ENCODE results near the gene TLN1.
A peak's percentile ranks its signal among the peaks of the same experiment; 100 is the strongest.

The TLN1 gene

DNA sequence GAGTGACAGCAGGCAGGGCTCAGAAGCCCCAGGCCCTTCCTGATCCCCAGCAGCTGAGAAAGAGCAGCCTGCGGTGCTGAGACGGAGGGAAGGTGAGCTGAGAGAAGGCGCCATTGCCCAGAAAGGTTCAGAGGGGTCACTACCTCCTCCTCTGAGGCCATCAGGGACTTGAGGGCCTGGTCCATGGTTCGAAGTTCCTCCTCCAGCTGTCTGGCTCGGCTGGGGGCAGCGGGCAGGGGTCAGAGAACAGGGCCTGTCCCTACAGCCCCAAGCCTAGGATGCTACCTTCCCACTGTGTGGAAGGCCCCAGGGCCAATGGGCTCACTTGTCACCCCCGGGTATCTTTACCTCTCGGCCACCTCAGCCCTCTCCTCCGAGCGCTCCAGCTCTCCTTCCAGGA is 47.1 kb downstream of the TLN1 start:
- DNase-seq (ENCODE audit: low read depth): no peak

DNA sequence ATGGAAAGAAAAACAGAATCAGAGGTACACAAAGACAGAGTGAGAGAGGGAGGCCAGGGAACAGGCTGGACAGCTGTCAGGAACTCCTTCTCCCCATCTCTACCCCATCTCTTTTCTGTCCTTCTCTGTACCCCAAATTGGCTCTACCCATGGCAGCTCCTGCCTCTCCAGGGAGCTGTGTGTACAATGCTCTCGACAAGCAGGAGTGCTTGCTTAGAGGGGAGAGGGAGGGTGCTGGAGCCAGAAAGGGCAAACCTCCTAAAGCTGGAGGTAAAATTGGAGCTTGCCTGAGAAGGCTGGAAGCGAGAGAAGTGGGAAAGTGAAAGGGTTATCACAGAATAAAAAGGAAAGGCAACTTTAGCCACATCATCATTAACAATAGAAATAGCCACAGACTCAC is 48.7 kb downstream of the TLN1 start:
- no peak for DNase-seq (ENCODE audit: low read depth)

DNA sequence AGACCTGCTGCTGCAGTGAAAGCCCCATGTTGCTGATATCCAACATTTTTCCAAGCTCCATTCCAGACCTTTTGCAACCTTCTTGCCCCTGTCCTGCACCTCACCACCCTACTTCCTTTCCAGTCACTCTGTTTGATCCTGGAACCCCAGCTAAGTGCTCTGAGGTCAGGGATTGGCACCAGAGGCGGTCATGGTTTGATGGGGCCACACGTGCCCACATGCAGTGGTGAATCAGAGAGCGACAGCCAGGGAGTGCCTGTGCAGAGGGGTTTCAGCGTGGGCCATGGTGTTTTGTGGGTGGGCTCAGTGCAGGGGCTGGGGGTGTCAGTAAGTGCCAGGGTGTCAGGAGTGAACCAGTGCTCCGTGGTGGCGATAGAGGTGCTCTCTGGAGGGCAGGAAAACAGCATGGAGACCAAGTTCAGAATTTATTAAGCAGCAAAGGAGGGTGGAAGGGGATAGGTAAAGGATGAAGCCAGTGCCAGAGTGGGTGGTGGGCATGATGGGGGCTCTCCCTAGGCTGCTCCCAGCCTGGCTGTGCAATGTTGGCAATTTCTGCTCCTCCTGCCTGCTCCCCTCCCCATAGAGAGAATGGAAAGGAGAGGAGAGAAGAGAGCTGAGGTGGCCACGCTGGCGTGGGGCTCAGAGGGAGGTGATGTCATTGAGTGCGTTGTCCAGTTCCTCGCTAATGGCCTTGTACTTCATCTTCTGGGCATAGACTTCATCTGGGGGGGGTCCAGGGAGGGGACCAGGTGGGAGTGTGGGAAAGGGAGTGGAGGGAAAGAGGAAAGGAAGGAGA is 49.3 kb downstream of the TLN1 start:
- DNase-seq (ENCODE audit: low read depth): no peak

DNA sequence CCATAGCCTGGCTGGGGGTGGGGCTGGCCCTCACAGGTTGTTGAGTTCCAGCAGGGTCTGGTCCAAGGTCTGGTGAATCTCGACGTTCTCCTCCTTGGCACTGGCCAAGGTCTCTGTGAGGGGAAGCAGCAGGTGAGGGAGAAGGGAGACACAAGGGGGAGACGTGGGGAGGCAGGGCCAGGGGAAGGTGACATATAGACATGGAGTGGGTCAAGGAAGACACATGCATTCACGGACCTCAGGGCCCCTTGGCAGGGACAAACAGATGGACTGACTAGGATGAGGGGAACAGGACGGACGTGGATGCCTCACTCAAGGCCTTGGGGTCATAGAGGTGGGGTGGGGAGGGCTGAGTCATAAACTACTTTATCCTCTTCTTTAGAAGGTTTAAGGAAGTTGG is 49.9 kb downstream of the TLN1 start:
- DNase-seq (ENCODE audit: low read depth): no peak

DNA sequence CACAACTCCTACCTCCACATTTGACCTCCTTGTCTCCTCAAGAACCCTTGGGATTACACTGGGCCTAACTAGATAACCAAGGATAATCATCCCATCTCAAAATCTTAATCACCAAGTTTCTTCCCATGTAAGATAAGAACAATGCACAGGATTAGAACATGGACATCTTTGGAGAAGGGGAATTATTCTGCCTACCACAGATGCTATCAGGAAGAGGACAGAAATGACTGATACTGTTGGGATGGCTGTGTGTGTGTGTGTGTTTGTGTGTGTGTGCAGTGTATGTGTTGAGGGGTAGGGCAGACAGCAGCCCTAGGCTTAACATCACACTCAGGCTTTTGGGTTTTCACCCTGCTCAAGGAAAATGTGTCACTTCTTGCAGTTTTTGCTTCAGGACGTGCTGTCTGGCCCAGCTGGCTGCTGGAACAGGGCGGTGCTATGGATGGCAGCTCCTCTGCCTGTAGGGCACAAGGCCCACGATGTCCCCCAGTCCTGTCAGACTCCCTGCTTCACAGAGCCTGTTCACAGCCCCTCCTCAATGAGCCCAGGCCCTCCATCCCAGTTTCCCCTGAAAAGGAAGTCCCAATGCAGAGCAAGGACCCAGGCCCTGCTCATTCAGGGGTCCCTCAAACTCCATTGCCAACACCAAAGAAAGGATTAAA is 50.5 kb downstream of the TLN1 start:
- no peak for DNase-seq (ENCODE audit: low read depth)

DNA sequence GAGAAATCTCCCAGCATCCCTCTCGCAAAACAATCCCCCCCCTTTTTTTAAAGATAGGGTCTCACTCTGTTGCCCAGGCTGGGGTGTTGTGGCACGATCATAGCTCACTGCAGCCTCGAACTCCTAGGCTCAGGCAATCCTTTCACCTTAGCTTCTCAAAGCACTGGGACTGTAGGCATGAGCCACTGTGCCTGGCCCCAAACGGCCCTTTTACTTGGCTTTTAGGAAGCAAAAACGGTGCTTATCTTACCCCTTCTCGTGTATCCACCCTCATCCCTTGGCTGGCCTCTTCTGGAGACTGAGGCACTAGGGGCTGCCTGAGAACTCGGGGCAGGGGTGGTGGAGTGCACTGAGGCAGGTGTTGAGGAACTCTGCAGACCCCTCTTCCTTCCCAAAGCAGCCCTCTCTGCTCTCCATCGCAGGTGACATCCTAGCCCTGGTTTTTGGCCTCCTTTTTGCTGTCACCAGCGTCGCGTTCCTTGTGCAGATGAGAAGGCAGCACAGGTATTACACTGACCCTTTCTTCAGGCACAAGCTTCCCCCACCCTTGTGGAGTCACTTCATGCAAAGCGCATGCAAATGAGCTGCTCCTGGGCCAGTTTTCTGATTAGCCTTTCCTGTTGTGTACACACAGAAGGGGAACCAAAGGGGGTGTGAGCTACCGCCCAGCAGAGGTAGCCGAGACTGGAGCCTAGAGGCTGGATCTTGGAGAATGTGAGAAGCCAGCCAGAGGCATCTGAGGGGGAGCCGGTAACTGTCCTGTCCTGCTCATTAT is 51.5 kb downstream of the TLN1 start:
- DNase-seq (ENCODE audit: low read depth): no peak

DNA sequence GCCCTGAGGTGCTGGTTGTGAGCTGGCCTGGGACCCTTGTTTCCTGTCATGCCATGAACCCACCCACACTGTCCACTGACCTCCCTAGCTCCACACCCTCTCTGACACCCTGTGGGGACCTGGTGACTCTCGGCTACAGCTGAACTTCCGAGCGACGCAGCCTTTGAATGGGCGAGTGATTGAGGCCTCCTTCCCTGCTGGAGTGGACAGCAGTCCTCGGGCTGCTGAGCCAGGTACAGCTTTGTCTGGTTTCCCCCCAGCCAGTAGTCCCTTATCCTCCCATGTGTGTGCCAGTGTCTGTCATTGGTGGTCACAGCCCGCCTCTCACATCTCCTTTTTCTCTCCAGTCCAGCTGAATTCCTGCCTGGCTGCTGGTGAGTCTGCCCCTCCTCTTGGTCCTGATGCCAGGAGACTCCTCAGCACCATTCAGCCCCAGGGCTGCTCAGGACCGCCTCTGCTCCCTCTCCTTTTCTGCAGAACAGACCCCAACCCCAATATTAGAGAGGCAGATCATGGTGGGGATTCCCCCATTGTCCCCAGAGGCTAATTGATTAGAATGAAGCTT is 52.1 kb downstream of the TLN1 start:
- DNase-seq (ENCODE audit: low read depth): no peak

DNA sequence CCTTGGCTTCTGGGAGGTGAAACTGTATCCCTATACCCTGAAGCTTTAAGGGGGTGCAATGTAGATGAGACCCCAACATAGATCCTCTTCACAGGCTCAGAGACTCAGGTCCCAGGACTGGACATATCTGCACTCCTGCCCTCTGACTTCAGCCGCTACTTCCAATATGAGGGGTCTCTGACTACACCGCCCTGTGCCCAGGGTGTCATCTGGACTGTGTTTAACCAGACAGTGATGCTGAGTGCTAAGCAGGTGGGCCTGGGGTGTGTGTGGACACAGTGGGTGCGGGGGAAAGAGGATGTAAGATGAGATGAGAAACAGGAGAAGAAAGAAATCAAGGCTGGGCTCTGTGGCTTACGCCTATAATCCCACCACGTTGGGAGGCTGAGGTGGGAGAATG is 52.9 kb downstream of the TLN1 start:
- no peak for DNase-seq (ENCODE audit: low read depth)

DNA sequence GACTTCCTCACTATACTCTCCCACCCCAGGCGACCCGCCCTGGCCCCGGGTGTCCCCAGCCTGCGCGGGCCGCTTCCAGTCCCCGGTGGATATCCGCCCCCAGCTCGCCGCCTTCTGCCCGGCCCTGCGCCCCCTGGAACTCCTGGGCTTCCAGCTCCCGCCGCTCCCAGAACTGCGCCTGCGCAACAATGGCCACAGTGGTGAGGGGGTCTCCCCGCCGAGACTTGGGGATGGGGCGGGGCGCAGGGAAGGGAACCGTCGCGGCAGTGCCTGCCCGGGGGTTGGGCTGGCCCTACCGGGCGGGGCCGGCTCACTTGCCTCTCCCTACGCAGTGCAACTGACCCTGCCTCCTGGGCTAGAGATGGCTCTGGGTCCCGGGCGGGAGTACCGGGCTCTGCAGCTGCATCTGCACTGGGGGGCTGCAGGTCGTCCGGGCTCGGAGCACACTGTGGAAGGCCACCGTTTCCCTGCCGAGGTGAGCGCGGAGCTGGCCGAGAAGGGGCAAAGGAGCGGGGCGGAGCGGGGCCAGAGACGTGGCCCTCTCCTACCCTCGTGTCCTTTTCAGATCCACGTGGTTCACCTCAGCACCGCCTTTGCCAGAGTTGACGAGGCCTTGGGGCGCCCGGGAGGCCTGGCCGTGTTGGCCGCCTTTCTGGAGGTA is 56.1 kb downstream of the TLN1 start:
- no peak for DNase-seq (ENCODE audit: low read depth)

DNA sequence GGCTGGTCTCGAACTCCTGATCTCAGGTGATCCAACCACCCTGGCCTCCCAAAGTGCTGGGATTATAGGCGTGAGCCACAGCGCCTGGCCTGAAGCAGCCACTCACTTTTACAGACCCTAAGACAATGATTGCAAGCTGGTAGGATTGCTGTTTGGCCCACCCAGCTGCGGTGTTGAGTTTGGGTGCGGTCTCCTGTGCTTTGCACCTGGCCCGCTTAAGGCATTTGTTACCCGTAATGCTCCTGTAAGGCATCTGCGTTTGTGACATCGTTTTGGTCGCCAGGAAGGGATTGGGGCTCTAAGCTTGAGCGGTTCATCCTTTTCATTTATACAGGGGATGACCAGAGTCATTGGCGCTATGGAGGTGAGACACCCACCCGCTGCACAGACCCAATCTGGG is 56.8 kb downstream of the TLN1 start:
- DNase-seq (ENCODE audit: low read depth): no peak

DNA sequence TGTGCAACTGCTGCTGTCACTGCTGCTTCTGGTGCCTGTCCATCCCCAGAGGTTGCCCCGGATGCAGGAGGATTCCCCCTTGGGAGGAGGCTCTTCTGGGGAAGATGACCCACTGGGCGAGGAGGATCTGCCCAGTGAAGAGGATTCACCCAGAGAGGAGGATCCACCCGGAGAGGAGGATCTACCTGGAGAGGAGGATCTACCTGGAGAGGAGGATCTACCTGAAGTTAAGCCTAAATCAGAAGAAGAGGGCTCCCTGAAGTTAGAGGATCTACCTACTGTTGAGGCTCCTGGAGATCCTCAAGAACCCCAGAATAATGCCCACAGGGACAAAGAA is 58.0 kb downstream of the TLN1 start:
- DNase-seq (ENCODE audit: low read depth): no peak

DNA sequence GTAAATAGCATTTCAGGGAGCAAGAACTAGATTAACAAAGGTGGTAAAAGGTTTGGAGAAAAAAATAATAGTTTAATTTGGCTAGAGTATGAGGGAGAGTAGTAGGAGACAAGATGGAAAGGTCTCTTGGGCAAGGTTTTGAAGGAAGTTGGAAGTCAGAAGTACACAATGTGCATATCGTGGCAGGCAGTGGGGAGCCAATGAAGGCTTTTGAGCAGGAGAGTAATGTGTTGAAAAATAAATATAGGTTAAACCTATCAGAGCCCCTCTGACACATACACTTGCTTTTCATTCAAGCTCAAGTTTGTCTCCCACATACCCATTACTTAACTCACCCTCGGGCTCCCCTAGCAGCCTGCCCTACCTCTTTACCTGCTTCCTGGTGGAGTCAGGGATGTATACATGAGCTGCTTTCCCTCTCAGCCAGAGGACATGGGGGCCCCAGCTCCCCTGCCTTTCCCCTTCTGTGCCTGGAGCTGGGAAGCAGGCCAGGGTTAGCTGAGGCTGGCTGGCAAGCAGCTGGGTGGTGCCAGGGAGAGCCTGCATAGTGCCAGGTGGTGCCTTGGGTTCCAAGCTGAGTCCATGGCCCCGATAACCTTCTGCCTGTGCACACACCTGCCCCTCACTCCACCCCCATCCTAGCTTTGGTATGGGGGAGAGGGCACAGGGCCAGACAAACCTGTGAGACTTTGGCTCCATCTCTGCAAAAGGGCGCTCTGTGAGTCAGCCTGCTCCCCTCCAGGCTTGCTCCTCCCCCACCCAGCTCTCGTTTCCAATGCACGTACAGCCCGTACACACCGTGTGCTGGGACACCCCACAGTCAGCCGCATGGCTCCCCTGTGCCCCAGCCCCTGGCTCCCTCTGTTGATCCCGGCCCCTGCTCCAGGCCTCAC is 58.6 kb downstream of the TLN1 start, which contains the start of gene CA9:
CA9 (plus strand) TSS at position 797 of the 893 bp plus-strand sequence; CDS start at position 829, 32 bp downstream.
- DNase-seq (ENCODE audit: low read depth): no peak

DNA sequence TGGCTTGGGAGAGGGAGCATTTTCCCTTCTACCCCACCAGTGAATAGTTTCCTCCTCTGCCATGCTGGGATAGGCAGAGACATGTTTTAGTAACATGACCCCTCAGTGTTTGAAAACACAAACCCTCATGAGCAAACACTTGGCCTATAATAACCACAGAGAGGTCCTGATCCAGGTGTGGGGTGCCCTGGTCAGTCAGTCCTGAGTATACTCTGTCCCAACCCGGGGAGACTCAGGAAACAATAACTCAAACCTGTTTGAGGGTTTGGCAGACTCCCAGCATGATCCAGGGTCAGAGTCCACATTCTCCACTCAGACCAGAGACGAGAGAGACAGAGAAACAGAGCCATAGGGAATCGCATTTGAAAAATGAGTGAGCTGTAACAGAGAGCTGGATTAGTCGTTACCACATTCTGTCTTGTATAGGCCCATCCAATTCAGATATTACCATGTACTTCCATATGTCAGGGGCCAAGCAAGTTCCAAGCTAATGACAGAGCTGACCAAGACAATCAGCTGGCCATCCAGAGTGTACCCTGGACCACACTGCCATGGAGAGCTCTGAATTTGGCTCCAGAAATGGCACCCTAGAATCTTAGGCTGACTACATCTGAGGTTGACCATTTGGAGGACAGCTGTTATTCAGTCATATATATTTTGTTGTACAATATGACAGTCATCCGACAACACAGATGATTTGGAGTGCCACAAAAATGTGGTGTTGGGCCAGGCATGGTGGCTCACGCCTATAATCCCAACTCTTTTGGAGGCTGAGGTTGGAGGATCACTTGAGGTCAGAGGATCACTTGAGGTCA is 62.5 kb downstream of the TLN1 start:
- no peak for DNase-seq (ENCODE audit: low read depth)

DNA sequence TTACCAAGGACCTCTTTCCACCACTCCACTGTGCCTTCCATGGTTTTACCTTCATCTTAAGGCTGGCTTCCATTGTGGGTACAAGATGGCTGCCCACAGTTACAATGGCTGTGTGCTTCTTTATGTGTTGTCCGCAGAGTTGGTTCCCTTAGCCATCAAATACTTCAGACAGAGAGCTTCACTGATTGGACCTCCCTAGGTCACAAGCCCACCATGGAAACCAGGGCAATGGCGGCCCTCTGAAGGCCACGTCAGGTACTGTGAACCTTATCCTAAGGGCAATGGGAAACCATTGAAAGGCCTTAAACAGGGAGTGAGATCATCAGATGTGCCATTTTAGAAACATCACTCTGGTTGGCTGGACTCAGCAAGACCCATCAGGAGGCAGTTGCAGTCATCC is 64.1 kb downstream of the TLN1 start:
- DNase-seq (ENCODE audit: low read depth): no peak

DNA sequence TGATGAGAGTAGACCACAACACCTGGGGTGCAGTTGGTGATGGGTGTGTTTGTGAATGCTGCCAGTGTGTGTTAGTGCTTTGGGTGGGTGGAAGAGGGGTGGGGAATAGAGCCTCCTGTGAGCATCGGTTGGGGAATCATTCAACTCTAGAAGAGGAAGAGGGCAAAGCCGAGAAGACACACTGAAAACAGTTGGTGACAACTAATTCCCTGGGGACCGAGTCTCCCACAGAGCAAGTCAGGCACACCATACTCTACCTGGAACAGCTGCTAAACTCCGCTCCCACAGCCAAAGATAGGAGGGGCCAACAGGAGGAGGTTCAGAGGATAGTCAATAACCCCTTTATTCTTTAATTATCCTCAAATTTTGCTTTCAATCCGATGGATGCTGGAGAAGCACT is 65.4 kb downstream of the TLN1 start:
- no peak for DNase-seq (ENCODE audit: low read depth)

DNA sequence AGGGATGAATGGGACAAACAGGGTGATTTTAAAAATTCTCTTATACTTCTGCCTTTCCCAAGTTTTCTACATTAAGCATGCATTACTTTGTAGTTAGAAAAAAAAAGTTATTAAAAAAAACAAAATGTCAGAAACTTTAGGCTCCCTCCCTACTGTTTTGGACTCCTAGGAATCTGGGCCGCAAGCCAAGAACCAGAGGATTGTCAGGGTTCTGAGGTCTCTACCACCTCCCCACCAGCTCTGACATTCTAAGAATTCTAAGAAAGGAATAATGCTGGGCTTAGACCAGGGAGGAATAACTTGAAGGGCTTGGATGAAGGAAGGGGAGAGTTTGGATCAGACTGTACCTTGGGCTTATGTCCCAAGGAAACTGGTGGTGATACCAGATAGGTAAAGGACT is 66.0 kb downstream of the TLN1 start:
- no peak for DNase-seq (ENCODE audit: low read depth)

DNA sequence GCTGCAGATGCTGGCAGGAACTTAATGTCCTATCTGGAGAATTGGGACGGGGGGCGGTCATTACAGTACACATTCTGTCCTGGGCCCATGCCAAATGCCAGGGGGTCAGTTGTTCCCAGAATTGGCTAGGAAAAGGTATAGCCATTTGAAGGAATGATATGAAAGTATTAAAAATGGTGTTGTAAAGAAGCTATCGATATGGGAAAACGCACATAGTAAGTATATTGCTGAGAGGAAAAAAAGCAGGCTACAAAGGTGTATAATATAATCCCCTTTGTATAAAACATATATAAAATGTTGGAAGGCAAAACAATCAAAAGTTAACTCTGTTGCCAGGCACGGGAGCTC is 66.5 kb downstream of the TLN1 start:
- no peak for DNase-seq (ENCODE audit: low read depth)

DNA sequence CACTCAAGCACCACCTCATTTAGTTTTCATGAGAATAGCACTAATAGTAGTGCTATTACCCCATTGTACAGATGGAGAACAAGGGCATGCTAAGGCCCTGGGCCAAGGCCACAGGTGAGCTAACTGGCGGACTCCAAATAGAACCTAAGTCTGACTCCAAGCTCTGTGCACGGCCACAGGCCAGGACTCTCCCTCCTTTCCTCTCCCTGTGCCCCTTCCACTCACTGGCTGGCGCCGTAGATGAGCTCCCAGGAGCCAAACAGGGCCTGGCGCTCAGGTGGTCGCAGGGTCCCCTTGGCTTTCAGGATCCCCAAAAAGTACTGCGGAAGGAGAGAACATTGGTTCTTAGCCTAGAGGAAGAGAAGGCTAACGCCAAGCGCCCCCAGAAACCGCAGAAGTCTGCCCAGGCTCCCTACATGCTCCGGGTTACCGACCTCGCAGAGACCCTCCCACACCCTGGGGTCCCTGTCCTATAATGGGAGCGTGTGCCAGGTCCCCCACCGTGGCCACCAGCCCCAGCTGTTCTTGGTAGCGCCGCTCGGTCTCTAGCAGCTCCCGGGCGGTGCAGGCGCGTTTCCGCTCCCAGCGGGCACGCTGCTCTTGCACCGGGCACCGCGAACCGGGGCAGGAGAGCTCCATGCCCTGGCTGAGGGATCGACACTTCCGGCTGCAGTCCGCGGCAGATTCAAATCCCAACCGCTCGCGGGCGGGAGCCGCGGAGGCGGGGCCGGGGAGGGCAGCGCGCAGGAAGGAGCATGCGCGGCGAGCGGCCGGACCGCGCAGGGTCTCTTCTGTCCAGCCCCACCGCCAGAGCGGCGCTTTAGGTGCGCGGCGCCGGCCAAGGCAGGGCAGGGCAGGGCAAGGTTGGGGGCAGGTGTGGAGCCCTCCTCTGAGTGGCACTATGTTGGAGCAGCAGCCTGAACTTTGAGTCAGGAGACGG is 67.2 kb downstream of the TLN1 start, which contains the start of gene ARHGEF39:
ARHGEF39 (minus strand) TSS at position 665 of the 940 bp plus-strand sequence; CDS start at position 639, 26 bp downstream.
- DNase-seq (ENCODE audit: low read depth): peak; percentile 47

DNA sequence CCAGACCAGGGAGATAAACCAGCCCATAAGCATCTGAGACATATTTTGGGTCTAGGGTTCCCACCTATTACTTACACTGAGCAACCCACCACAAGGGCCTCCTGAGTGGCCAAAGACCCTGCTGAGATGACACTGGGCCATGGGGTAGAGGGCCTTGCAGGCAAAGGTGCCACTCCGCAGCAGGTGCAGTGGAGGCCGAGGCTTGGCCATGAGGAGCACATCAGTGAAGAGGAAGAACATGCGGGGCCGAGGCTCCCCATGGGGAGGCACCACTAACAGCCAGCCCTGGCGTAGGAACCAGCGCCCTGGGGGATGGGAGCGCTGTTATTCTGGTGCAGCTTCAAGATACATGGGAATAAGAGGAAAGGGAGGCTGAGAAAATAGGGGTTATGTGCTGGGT is 69.6 kb downstream of the TLN1 start:
- DNase-seq (ENCODE audit: low read depth): no peak
